ENCODE measurements around the gene CSNK2A3. TPM values are rescaled to one million over a fixed set of nuclear protein-coding genes. Genes with fewer than 3 reads are reported as not detected.

CSNK2A3 gene
- total and polyA plus RNA-seq, 10 donors: 0.10 to 3.9 (median 1.4) TPM

- intact Hi-C loops (cut with DNase I; ENCODE audit: low total_unique reads): no loop called here
- DNase-seq: no peak
- Histone ChIP-seq H3K27me3 (replicated peaks in 1 of 7) (no peaks in the 10 kb centered on the region), H3K27ac (no peak overlapping the region), H3K9me3 (peaks cover 0 to 16% (median 13%) of the 10 kb centered on the region in 8 donors), H3K4me1 (no peaks in the 10 kb centered on the region), H3K36me3 (no peaks in the 10 kb centered on the region), H3K4me3 (no peak overlapping the region)
- WGBS, 5 donors: 80 to 91% (median 86%) methylated on average over 2 of the region's 2 CpGs
- TF ChIP-seq POLR2AphosphoS5 (IDR thresholded peaks at IDR 0.05) (no peak), POLR2A (IDR thresholded peaks at IDR 0.05) (no peak)
- TF ChIP-seq, protein P1, sequence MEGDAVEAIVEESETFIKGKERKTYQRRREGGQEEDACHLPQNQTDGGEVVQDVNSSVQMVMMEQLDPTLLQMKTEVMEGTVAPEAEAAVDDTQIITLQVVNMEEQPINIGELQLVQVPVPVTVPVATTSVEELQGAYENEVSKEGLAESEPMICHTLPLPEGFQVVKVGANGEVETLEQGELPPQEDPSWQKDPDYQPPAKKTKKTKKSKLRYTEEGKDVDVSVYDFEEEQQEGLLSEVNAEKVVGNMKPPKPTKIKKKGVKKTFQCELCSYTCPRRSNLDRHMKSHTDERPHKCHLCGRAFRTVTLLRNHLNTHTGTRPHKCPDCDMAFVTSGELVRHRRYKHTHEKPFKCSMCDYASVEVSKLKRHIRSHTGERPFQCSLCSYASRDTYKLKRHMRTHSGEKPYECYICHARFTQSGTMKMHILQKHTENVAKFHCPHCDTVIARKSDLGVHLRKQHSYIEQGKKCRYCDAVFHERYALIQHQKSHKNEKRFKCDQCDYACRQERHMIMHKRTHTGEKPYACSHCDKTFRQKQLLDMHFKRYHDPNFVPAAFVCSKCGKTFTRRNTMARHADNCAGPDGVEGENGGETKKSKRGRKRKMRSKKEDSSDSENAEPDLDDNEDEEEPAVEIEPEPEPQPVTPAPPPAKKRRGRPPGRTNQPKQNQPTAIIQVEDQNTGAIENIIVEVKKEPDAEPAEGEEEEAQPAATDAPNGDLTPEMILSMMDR (IDR thresholded peaks at IDR 0.05 in 8 of 11, conservative IDR thresholded peaks at IDR 0.05 in 3 of 11): no peak
Measured at GRCh38 chr11:11320825-11321224, 32.2 kb downstream of the CSNK2A3 start.

DNA sequence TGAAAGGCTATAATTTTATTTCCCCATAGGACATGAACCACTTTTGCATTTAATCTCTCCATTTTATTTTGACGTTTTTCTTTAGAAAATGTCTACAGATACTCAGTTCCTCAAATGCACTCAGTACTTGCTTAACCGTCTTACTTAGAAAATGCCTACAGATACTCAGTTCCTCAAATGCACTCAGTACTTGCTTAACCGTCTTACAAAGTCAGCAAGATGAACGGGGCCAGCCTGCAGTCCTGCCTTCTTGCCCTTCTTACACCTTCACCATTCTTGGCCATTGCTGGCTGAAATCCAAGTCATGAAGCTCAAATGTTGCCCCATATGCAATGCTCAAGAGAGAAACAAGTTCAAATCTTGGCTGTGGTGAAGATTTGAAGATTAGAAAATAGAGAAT is 34.1 kb downstream of the CSNK2A3 start:
- H3K27ac ChIP-seq: peak overlapping the region in 1 of 8 donors; percentile 3

DNA sequence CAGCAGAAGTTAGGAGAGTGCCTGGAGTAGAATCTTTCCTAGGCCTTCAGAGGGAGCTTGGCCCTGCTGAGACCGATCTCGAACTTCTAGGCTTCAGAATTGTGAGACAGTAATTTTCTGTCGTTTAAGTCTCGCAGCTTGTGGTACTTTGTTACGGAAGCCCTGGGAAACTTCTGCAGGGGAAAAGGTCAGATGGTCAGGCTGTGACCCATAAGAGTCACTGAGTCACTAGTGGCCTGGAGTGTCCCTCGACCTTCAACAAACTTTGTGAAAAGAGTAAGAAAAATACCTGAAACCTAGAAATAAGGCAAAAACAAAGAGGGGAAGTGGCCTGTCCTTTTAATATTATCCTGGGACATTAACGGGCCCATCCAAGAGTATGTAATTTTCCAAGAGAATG is 34.6 kb downstream of the CSNK2A3 start:
- Histone ChIP-seq H3K27ac (no peak overlapping the region), H3K9me3 (peaks cover 0 to 15% (median 11%) of the 10 kb centered on the region in 8 donors), H3K4me3 (no peak overlapping the region), H3K4me1 (peaks cover 0 to 9% (median 0%) of the 10 kb centered on the region in 6 donors), H3K27me3 (replicated peaks in 1 of 7) (no peaks in the 10 kb centered on the region), H3K36me3 (no peaks in the 10 kb centered on the region)
- no peak for DNase-seq
- intact Hi-C loops (cut with DNase I; ENCODE audit: low total_unique reads): no loop called here
- TF ChIP-seq, protein P1 (IDR thresholded peaks at IDR 0.05 in 8 of 11, conservative IDR thresholded peaks at IDR 0.05 in 3 of 11): no peak
- WGBS, 5 donors: 88 to 92% (median 92%) methylated on average over 7 of the region's 7 CpGs

More for the DNA sequence above, 34.1 kb downstream of the CSNK2A3 start:
- 30 to 48% (median 39%) methylated on average over 4 of the region's 4 CpGs for WGBS, 5 donors
- Histone ChIP-seq H3K36me3 (no peaks in the 10 kb centered on the region), H3K4me1 (peaks cover 0 to 4% (median 0%) of the 10 kb centered on the region in 6 donors), H3K9me3 (peaks cover 0 to 16% (median 13%) of the 10 kb centered on the region in 8 donors), H3K4me3 (no peak overlapping the region), H3K27me3 (replicated peaks in 1 of 7) (no peaks in the 10 kb centered on the region)
- DNase-seq: no peak
- intact Hi-C loops (cut with DNase I; ENCODE audit: low total_unique reads): no loop called here
- TF ChIP-seq, protein P1 (IDR thresholded peaks at IDR 0.05 in 8 of 11, conservative IDR thresholded peaks at IDR 0.05 in 3 of 11): no peak
- TF ChIP-seq POLR2AphosphoS5 (IDR thresholded peaks at IDR 0.05) (no peak), POLR2A (IDR thresholded peaks at IDR 0.05) (no peak)

GRCh38 chr11:11316651-11317230 is 36.3 kb downstream of the CSNK2A3 start:
- Histone ChIP-seq H3K4me3 (no peak overlapping the region), H3K4me1 (peaks cover 0 to 12% (median 0%) of the 10 kb centered on the region in 6 donors), H3K36me3 (no peaks in the 10 kb centered on the region), H3K9me3 (no peaks in the 10 kb centered on the region), H3K27me3 (replicated peaks in 1 of 7) (no peaks in the 10 kb centered on the region), H3K27ac (no peak overlapping the region)
- intact Hi-C loops (cut with DNase I; ENCODE audit: low total_unique reads): no loop called here
- WGBS, 5 donors: 87 to 95% (median 93%) methylated on average over 3 of the region's 3 CpGs
- TF ChIP-seq POLR2A (IDR thresholded peaks at IDR 0.05): no peak
- TF ChIP-seq, protein P1 (IDR thresholded peaks at IDR 0.05 in 8 of 11, conservative IDR thresholded peaks at IDR 0.05 in 3 of 11): no peak
- TF ChIP-seq POLR2AphosphoS5 (IDR thresholded peaks at IDR 0.05): no peak
- no peak for DNase-seq

All from spleen (tissue), 11 donors.